Mesenchymal stem cell (in vitro differentiated cells and primary cell): ENCODE data around the gene NAV2.

ENCODE experiments used
- DNase-seq: peaks from one replicate; pipeline ENCODE4 v3.0.0-alpha.2; 2013
- H2AFZ ChIP-seq: one replicate; pipeline ENCODE4 v1.6.1; 2013; ENCODE audit warnings: low read depth, mild to moderate bottlenecking, control low read depth, inconsistent platforms, low read length, moderate library complexity
- H2AK5ac ChIP-seq: 2 replicates; pipeline ENCODE4 v1.6.1; 2013; ENCODE audit warnings: low read length, moderate library complexity, mild to moderate bottlenecking, inconsistent platforms; ENCODE audit not compliant: severe bottlenecking
- H2BK120ac ChIP-seq: one replicate; pipeline ENCODE4 v1.6.1; 2013; ENCODE audit warnings: low read depth, mild to moderate bottlenecking, inconsistent platforms, low read length, moderate library complexity
- H2BK12ac ChIP-seq, 2 experiments: one replicate each; pipeline ENCODE4 v1.6.1; 2013; ENCODE audit warnings: inconsistent platforms in 2 of 2, low read length in 2 of 2, mild to moderate bottlenecking in 2 of 2, moderate library complexity in 2 of 2, control low read depth in 1 of 2
- H2BK15ac ChIP-seq: one replicate; pipeline ENCODE4 v1.6.1; 2013; ENCODE audit warnings: mild to moderate bottlenecking, low read depth, inconsistent platforms; ENCODE audit not compliant: poor library complexity, severe bottlenecking
- H2BK5ac ChIP-seq: 2 replicates; pipeline ENCODE4 v1.6.1; 2013; ENCODE audit warnings: low read depth, mild to moderate bottlenecking, low read length, control low read depth, inconsistent platforms; ENCODE audit not compliant: poor library complexity, severe bottlenecking
- H3K14ac ChIP-seq, 2 experiments: one replicate each; pipeline ENCODE4 v1.6.1; 2013; ENCODE audit warnings: inconsistent platforms in 2 of 2, low read length in 2 of 2, control low read depth in 1 of 2, mild to moderate bottlenecking in 1 of 2, moderate library complexity in 1 of 2
- H3K18ac ChIP-seq, 2 experiments: one replicate each; pipeline ENCODE4 v1.6.1; 2013; ENCODE audit warnings: inconsistent platforms in 2 of 2, low read length in 2 of 2, control low read depth in 1 of 2, low read depth in 1 of 2, mild to moderate bottlenecking in 1 of 2
- H3K23ac ChIP-seq, 2 experiments: one replicate each; pipeline ENCODE4 v1.6.1; 2013; ENCODE audit warnings: inconsistent platforms in 2 of 2, low read length in 2 of 2, mild to moderate bottlenecking in 2 of 2, moderate library complexity in 2 of 2, control low read depth in 1 of 2
- H3K27ac ChIP-seq: 2 replicates; pipeline ENCODE4 v1.5.1; 2013; ENCODE audit warnings: mild to moderate bottlenecking, moderate library complexity, low read length, control low read depth, inconsistent platforms; ENCODE audit not compliant: poor library complexity, severe bottlenecking
- H3K27me3 ChIP-seq, 2 experiments: 2 replicates each; pipeline versions ENCODE4 v1.6.1 to v1.7.0; 2013; ENCODE audit warnings: low read length in 2 of 2, mild to moderate bottlenecking in 2 of 2, moderate library complexity in 2 of 2, control low read depth in 1 of 2, inconsistent platforms in 1 of 2; ENCODE audit not compliant: control insufficient read depth in 1 of 2, insufficient read depth in 1 of 2
- H3K36me3 ChIP-seq, 2 experiments: 2 replicates each; pipeline versions ENCODE4 v1.6.1 to v1.7.0; 2013; ENCODE audit warnings: low read length in 2 of 2, control low read depth in 1 of 2, inconsistent platforms in 1 of 2, low read depth in 1 of 2, mild to moderate bottlenecking in 1 of 2; ENCODE audit not compliant: insufficient read depth in 2 of 2, control insufficient read depth in 1 of 2
- H3K4ac ChIP-seq, 2 experiments: one replicate each; pipeline ENCODE4 v1.6.1; 2013; ENCODE audit warnings: inconsistent platforms in 2 of 2, low read length in 2 of 2, mild to moderate bottlenecking in 2 of 2, moderate library complexity in 2 of 2, control low read depth in 1 of 2, low read depth in 1 of 2
- H3K4me1 ChIP-seq: 2 replicates; pipeline ENCODE4 v1.6.1; 2013; ENCODE audit warnings: low read depth, low read length, control low read depth; ENCODE audit not compliant: control insufficient read depth, insufficient read depth
- H3K4me2 ChIP-seq: 2 replicates; pipeline ENCODE4 v1.6.1; 2013; ENCODE audit warnings: low read length, mild to moderate bottlenecking, inconsistent platforms; ENCODE audit not compliant: poor library complexity, severe bottlenecking
- H3K4me3 ChIP-seq, 2 experiments: 2 replicates each; pipeline versions ENCODE4 v1.5.1 to v1.7.0; 2013; ENCODE audit warnings: low read length in 2 of 2, mild to moderate bottlenecking in 2 of 2, control low read depth in 1 of 2, low read depth in 1 of 2; ENCODE audit not compliant: insufficient read depth in 1 of 2
- H3K79me1 ChIP-seq: replicated peaks from 2 replicates; pipeline ENCODE4 v1.6.1; 2013; ENCODE audit warnings: mild to moderate bottlenecking, control low read depth, low read length, inconsistent platforms; ENCODE audit not compliant: poor library complexity, severe bottlenecking
- H3K9ac ChIP-seq: 2 replicates; pipeline ENCODE4 v1.7.0; 2013; ENCODE audit warnings: mild to moderate bottlenecking, low read length, moderate library complexity
- H3K9me3 ChIP-seq: 2 replicates; pipeline ENCODE4 v1.7.0; 2013; ENCODE audit warnings: mild to moderate bottlenecking, low read length; ENCODE audit not compliant: control insufficient read depth
- H4K8ac ChIP-seq: one replicate; pipeline ENCODE4 v1.6.1; 2013; ENCODE audit warnings: inconsistent platforms, mild to moderate bottlenecking, low read length, moderate library complexity
- H4K91ac ChIP-seq: one replicate; pipeline ENCODE4 v1.6.1; 2013; ENCODE audit warnings: mild to moderate bottlenecking, low read length, inconsistent platforms
- WGBS: methylation state at CpG from one replicate; pipeline ENCODE4 v1.1.7; 2013; ENCODE audit warnings: mixed read lengths; 5-methylcytosine and 5-hydroxymethylcytosine counted together

The NAV2 gene

DNA sequence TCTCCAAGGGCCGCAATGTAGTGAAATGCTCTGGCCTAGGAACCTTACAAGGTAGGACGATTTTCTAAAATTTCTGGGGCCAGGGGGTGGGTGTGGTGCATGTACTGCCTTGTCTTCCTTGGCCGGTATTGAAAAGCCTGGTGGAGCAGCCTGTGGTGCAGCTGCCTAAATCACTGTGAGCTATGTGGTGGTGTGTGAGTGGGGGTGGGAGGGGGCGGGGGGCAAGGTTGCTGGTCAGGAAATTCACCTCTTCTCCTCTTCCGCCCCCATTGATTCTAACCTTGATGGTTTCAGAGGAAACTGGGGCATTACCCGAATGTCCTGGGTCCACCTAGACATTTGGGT lies 310.4 kb downstream of the NAV2 start:
- Histone ChIP-seq H3K36me3 (peaks cover 0 to 13% of the 10 kb centered on the region in 2 experiments), H3K4me1 (peaks cover 24% of the 10 kb centered on the region), H4K8ac (peak overlapping the region; percentile 4), H2AFZ (peak overlapping the region; percentile 72), H2AK5ac (no peak overlapping the region), H3K4me3 (peak overlapping the region in 1 of 2 experiments; percentile 22), H3K9ac (no peak overlapping the region), H2BK12ac (peak overlapping the region; percentile 12 to 47), H3K4ac (peak overlapping the region in 1 of 2 experiments; percentile 73), H3K27ac (peak overlapping the region; percentile 39), H3K18ac (peak overlapping the region; percentile 14 to 64), H3K23ac (no peak overlapping the region), H2BK120ac (peak overlapping the region; percentile 38), H4K91ac (no peak overlapping the region), H3K79me1 (peaks cover 20% of the 10 kb centered on the region), H3K27me3 (no peaks in the 10 kb centered on the region), H3K9me3 (no peaks in the 10 kb centered on the region), H3K4me2 (peak overlapping the region; percentile 17), H3K14ac (peak overlapping the region in 1 of 2 experiments; percentile 77), H2BK15ac (no peak overlapping the region), H2BK5ac (no peak overlapping the region)
- WGBS: 7% methylated on average over 4 of the region's 6 CpGs
- DNase-seq: no peak

DNA sequence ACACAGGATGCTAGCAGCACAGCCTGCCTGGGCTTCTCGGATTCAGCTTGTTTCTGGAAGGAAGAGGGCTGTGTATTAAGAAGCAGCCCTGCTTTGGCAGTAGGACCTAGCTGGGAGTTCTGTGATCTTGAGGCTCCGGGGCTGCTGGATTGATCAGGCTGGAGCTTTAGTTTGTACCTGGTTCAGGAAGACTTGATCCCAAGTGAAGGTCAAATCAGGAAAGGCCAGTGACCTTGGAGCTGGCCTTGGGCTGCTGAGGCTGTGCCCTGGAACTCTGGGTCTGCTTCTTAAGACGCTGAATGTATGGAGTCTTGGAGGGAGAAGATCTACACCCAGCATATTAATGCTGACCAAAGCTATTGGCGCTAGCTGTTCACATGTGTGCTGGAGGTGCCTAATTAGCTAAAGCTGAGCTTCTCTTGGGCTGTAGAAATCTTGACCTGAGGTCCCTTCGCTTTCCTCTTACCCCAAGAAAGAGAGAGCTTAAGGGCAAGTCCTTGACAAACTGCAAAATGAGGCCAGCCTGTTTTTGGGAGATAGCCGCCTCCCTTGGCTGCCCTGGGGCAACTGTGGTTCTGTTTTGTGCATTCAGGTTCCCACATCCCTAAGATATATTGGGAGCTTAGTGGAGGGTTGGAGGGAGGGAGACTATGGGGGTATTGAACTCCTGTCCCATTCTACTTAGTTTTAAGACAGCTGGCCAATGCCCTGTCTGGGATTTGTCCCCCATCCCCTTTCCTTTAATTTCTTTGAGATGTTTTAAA lies 311.7 kb downstream of the NAV2 start:
- Histone ChIP-seq H3K9ac (no peak overlapping the region), H2BK120ac (peak overlapping the region; percentile 43), H3K9me3 (no peaks in the 10 kb centered on the region), H2AK5ac (peak overlapping the region; percentile 23), H3K23ac (peak overlapping the region in 1 of 2 experiments; percentile 5), H3K36me3 (peaks cover 0 to 13% of the 10 kb centered on the region in 2 experiments), H3K4me2 (no peak overlapping the region), H2BK12ac (peak overlapping the region; percentile 45 to 61), H4K91ac (no peak overlapping the region), H3K27me3 (no peaks in the 10 kb centered on the region), H2BK5ac (no peak overlapping the region), H3K4me3 (no peak overlapping the region), H3K4ac (peak overlapping the region in 1 of 2 experiments; percentile 24), H3K27ac (no peak overlapping the region), H3K14ac (no peak overlapping the region), H3K79me1 (peaks cover 16% of the 10 kb centered on the region), H3K4me1 (peaks cover 24% of the 10 kb centered on the region), H2AFZ (no peak overlapping the region), H2BK15ac (peak overlapping the region; percentile 3), H3K18ac (peak overlapping the region; percentile 37 to 63), H4K8ac (peak overlapping the region; percentile 23)
- 77% methylated on average over 6 of the region's 6 CpGs for WGBS
- DNase-seq: no peak

DNA sequence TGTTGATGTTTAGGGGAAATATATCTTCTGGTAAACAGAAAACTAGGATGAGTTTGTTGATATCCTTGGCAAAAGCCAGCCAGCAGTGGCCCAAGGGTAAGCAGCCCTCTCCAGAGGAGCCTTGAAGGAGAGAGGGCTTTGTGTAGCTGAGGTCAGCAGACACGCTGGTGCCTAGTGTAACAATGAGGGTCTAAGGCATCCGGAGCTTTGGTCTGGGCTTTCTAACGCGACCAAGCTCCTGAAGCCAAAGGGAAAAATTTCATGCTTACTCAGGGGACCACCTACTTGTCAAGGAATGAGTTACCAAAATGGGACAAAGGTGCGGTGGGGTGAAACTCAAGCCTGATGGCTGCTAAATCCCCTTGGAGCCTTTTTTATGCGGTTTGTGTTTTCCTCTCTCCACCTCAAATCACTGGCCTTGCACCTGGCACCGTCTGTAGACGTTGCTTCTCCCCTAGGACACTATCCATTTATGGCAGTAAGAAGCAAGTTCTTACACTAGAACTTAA lies 312.7 kb downstream of the NAV2 start:
- H3K4me3 ChIP-seq: no peak overlapping the region
- H2BK15ac ChIP-seq: peak overlapping the region; percentile 18
- H3K4ac ChIP-seq: no peak overlapping the region
- no peak overlapping the region for H2BK5ac ChIP-seq
- H3K9me3 ChIP-seq: no peaks in the 10 kb centered on the region
- peaks cover 24% of the 10 kb centered on the region for H3K4me1 ChIP-seq
- no peak overlapping the region for H3K4me2 ChIP-seq
- peaks cover 0 to 13% of the 10 kb centered on the region in 2 experiments for H3K36me3 ChIP-seq
- H3K27ac ChIP-seq: no peak overlapping the region
- H3K14ac ChIP-seq: no peak overlapping the region
- no peak overlapping the region for H3K9ac ChIP-seq
- no peak overlapping the region for H2BK12ac ChIP-seq
- H3K79me1 ChIP-seq: peaks cover 18% of the 10 kb centered on the region
- no peaks in the 10 kb centered on the region for H3K27me3 ChIP-seq
- no peak overlapping the region for H3K18ac ChIP-seq
- no peak overlapping the region for H2BK120ac ChIP-seq
- H4K91ac ChIP-seq: peak overlapping the region; percentile 46
- H4K8ac ChIP-seq: peak overlapping the region; percentile 16
- 47% methylated on average over 8 of the region's 8 CpGs for WGBS
- DNase-seq: no peak
- H3K23ac ChIP-seq: peak overlapping the region in 1 of 2 experiments; percentile 29
- no peak overlapping the region for H2AK5ac ChIP-seq
- H2AFZ ChIP-seq: no peak overlapping the region
